C4-2B (cell line): ENCODE data around the gene NEDD4L.
"Not testable (repeated sequence)": the region's sequence is repeated elsewhere in the genome, so short reads cannot be mapped to it uniquely, and the experiment has no call there.

ENCODE experiments used
- H3K27ac ChIP-seq: fragments of 450-650 bp; 2 replicates; pipeline ENCODE4 v1.5.1; 2017
- CTCF ChIP-seq: fragments of 450-650 bp; conservative IDR thresholded peaks from 2 replicates; pipeline ENCODE4 v1.5.1; 2017; ENCODE audit warnings: mild to moderate bottlenecking
- ZFX ChIP-seq: fragments of 450-650 bp; IDR thresholded peaks from 2 replicates; pipeline ENCODE4 v1.6.1; 2017

Gene NEDD4L

DNA sequence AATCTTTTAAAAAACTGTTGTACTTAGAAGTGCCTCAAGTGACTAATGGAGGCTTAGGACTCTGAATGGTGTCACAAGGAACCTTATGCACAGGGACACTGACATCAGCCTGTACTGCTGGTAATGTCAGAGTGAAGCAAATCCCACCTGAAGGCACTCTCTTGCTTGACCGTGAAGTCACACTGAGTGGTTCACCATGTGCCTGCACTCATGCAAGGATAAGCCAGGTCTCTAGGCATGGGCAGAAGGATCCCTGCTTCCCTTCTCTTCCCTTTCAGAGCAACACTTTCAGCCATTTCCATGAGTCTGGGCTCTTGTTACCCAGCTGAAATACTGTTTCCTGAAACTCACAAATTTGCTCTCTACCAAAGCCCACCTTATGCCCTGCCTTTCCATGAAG, 123.0 kb downstream of the NEDD4L start:
- no peak for TF ChIP-seq CTCF
- TF ChIP-seq ZFX, result no peak
- no peak overlapping the region for H3K27ac ChIP-seq

GRCh38 chr18:58168221-58168620, 124.2 kb downstream of the NEDD4L start:
- no peak overlapping the region for H3K27ac ChIP-seq
- TF ChIP-seq CTCF (no peak), ZFX (no peak)

GRCh38 chr18:58168993-58169392, 125.0 kb downstream of the NEDD4L start:
- no peak overlapping the region for H3K27ac ChIP-seq
- TF ChIP-seq ZFX, result no peak
- no peak for TF ChIP-seq CTCF

GRCh38 chr18:58169472-58169871, 125.4 kb downstream of the NEDD4L start:
- TF ChIP-seq ZFX (no peak), CTCF (no peak)
- H3K27ac ChIP-seq, result no peak overlapping the region

DNA sequence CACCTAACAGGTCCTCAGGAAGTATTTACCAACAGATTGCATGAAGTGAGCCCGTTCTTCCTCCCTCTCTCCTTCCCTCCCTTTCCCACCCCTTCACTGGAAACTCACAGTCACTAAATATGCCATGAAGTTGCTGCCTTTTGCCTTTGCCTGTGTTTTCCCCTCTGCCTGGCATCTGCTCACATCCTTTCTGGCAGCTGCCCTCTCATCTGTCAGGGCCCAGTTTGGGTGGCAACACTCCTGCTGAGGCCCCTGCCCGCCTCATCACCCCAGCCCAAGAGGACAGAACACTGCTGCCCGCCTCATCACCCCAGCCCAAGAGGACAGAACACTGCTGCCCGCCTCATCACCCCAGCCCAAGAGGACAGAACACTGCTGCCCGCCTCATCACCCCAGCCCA, 126.0 kb downstream of the NEDD4L start:
- not testable (repeated sequence) for H3K27ac ChIP-seq

GRCh38 chr18:58172031-58172430, 128.0 kb downstream of the NEDD4L start:
- TF ChIP-seq ZFX (no peak), CTCF (no peak)
- no peak overlapping the region for H3K27ac ChIP-seq

- TF ChIP-seq ZFX (no peak), CTCF (no peak)
- H3K27ac ChIP-seq, result no peak overlapping the region
Observed at GRCh38 chr18:58174285-58174684, 130.3 kb downstream of the NEDD4L start.

GRCh38 chr18:58175122-58175785, 131.2 kb downstream of the NEDD4L start:
- H3K27ac ChIP-seq, result peak overlapping the region; percentile 23
- no peak for TF ChIP-seq ZFX
- TF ChIP-seq CTCF, result no peak
